ENCODE results near the gene MFGE8.
A peak's percentile ranks its signal among the peaks of the same experiment; 100 is the strongest.

MFGE8 gene

GRCh38 chr15:88950600-88951160 is 37.5 kb upstream of the MFGE8 start:
- Histone ChIP-seq H4K5ac (ENCODE audit: low read length) (no peak overlapping the region), H3K56ac (ENCODE audit: low read length) (no peak overlapping the region), H2BK5ac (ENCODE audit: low read length) (no peak overlapping the region), H2BK15ac (replicated peaks; ENCODE audit: low read depth) (no peak overlapping the region), H3K36me3 (ENCODE audit: control insufficient read depth, insufficient read depth, low read length) (no peaks in the 10 kb centered on the region), H3K79me1 (ENCODE audit: low read length) (no peaks in the 10 kb centered on the region), H3K27me3 (ENCODE audit: insufficient read depth, low read length, poor library complexity) (no peaks in the 10 kb centered on the region), H4K8ac (ENCODE audit: low read depth, low read length) (no peak overlapping the region), H3K18ac (ENCODE audit: low read length) (no peak overlapping the region), H3K23ac (ENCODE audit: low read length) (no peak overlapping the region), H3K4ac (ENCODE audit: low read depth, low read length) (no peak overlapping the region), H3K27ac (ENCODE audit: low read depth, low read length) (no peak overlapping the region), H2AK5ac (ENCODE audit: low read length) (no peak overlapping the region), H2BK120ac (ENCODE audit: low read depth, low read length) (no peak overlapping the region), H3K9ac (ENCODE audit: low read length) (no peak overlapping the region), H3K4me1 (ENCODE audit: control insufficient read depth, low read depth, low read length) (no peaks in the 10 kb centered on the region), H3K4me2 (ENCODE audit: low read length) (no peak overlapping the region), H3K79me2 (ENCODE audit: control insufficient read depth, insufficient read depth, low read length) (no peaks in the 10 kb centered on the region), H3K4me3 (ENCODE audit: low read length) (no peak overlapping the region)
- no CpG with 5 or more reads among the region's 6 CpGs for WGBS (ENCODE audit: extremely low coverage, insufficient coverage, low lambda C conversion rate)
- no peak for DNase-seq

GRCh38 chr15:88949734-88950400 is 36.7 kb upstream of the MFGE8 start:
- Histone ChIP-seq H3K79me1 (ENCODE audit: low read length) (no peaks in the 10 kb centered on the region), H3K4me2 (ENCODE audit: low read length) (no peak overlapping the region), H3K18ac (ENCODE audit: low read length) (no peak overlapping the region), H2BK15ac (replicated peaks; ENCODE audit: low read depth) (no peak overlapping the region), H3K36me3 (ENCODE audit: control insufficient read depth, insufficient read depth, low read length) (no peaks in the 10 kb centered on the region), H4K8ac (ENCODE audit: low read depth, low read length) (no peak overlapping the region), H4K5ac (ENCODE audit: low read length) (no peak overlapping the region), H2AK5ac (ENCODE audit: low read length) (no peak overlapping the region), H3K79me2 (ENCODE audit: control insufficient read depth, insufficient read depth, low read length) (no peaks in the 10 kb centered on the region), H3K4ac (ENCODE audit: low read depth, low read length) (no peak overlapping the region), H3K56ac (ENCODE audit: low read length) (no peak overlapping the region), H3K4me1 (ENCODE audit: control insufficient read depth, low read depth, low read length) (no peaks in the 10 kb centered on the region), H3K23ac (ENCODE audit: low read length) (no peak overlapping the region), H3K9ac (ENCODE audit: low read length) (no peak overlapping the region), H3K4me3 (ENCODE audit: low read length) (no peak overlapping the region), H3K27me3 (ENCODE audit: insufficient read depth, low read length, poor library complexity) (no peaks in the 10 kb centered on the region), H2BK120ac (ENCODE audit: low read depth, low read length) (no peak overlapping the region), H2BK5ac (ENCODE audit: low read length) (no peak overlapping the region), H3K27ac (ENCODE audit: low read depth, low read length) (no peak overlapping the region)
- DNase-seq, result no peak
- WGBS (ENCODE audit: extremely low coverage, insufficient coverage, low lambda C conversion rate), result no CpG with 5 or more reads among the region's 5 CpGs

GRCh38 chr15:88940110-88940675 is 27.0 kb upstream of the MFGE8 start:
- Histone ChIP-seq H3K27me3 (ENCODE audit: insufficient read depth, low read length, poor library complexity) (no peaks in the 10 kb centered on the region), H3K4ac (ENCODE audit: low read depth, low read length) (no peak overlapping the region), H2AK5ac (ENCODE audit: low read length) (no peak overlapping the region), H2BK120ac (ENCODE audit: low read depth, low read length) (no peak overlapping the region), H3K56ac (ENCODE audit: low read length) (no peak overlapping the region), H3K4me3 (ENCODE audit: low read length) (no peak overlapping the region), H3K23ac (ENCODE audit: low read length) (no peak overlapping the region), H2BK5ac (ENCODE audit: low read length) (no peak overlapping the region), H4K5ac (ENCODE audit: low read length) (no peak overlapping the region), H3K4me2 (ENCODE audit: low read length) (no peak overlapping the region), H3K36me3 (ENCODE audit: control insufficient read depth, insufficient read depth, low read length) (no peaks in the 10 kb centered on the region), H4K8ac (ENCODE audit: low read depth, low read length) (no peak overlapping the region), H3K18ac (ENCODE audit: low read length) (no peak overlapping the region), H3K79me1 (ENCODE audit: low read length) (no peaks in the 10 kb centered on the region), H3K9ac (ENCODE audit: low read length) (no peak overlapping the region), H2BK15ac (replicated peaks; ENCODE audit: low read depth) (no peak overlapping the region), H3K27ac (ENCODE audit: low read depth, low read length) (no peak overlapping the region), H3K4me1 (ENCODE audit: control insufficient read depth, low read depth, low read length) (no peaks in the 10 kb centered on the region), H3K79me2 (ENCODE audit: control insufficient read depth, insufficient read depth, low read length) (no peaks in the 10 kb centered on the region)
- no peak for DNase-seq
- WGBS (ENCODE audit: extremely low coverage, insufficient coverage, low lambda C conversion rate), result no CpG with 5 or more reads among the region's 4 CpGs

- no peak overlapping the region for H4K5ac ChIP-seq (ENCODE audit: low read length)
- no peak for DNase-seq
- no peak overlapping the region for H3K9ac ChIP-seq (ENCODE audit: low read length)
- H3K18ac ChIP-seq (ENCODE audit: low read length), result no peak overlapping the region
- H3K23ac ChIP-seq (ENCODE audit: low read length), result no peak overlapping the region
- no peak overlapping the region for H3K27ac ChIP-seq (ENCODE audit: low read depth, low read length)
- no peaks in the 10 kb centered on the region for H3K36me3 ChIP-seq (ENCODE audit: control insufficient read depth, insufficient read depth, low read length)
- no peaks in the 10 kb centered on the region for H3K79me1 ChIP-seq (ENCODE audit: low read length)
- no peaks in the 10 kb centered on the region for H3K4me1 ChIP-seq (ENCODE audit: control insufficient read depth, low read depth, low read length)
- no peak overlapping the region for H2BK5ac ChIP-seq (ENCODE audit: low read length)
- WGBS (ENCODE audit: extremely low coverage, insufficient coverage, low lambda C conversion rate), result no CpG with 5 or more reads among the region's 2 CpGs
- H2AK5ac ChIP-seq (ENCODE audit: low read length), result no peak overlapping the region
- no peak overlapping the region for H4K8ac ChIP-seq (ENCODE audit: low read depth, low read length)
- no peaks in the 10 kb centered on the region for H3K79me2 ChIP-seq (ENCODE audit: control insufficient read depth, insufficient read depth, low read length)
- no peak overlapping the region for H3K4ac ChIP-seq (ENCODE audit: low read depth, low read length)
- no peaks in the 10 kb centered on the region for H3K27me3 ChIP-seq (ENCODE audit: insufficient read depth, low read length, poor library complexity)
- no peak overlapping the region for H2BK120ac ChIP-seq (ENCODE audit: low read depth, low read length)
- H3K4me3 ChIP-seq (ENCODE audit: low read length), result no peak overlapping the region
- no peak overlapping the region for H3K56ac ChIP-seq (ENCODE audit: low read length)
- no peak overlapping the region for H2BK15ac ChIP-seq (replicated peaks; ENCODE audit: low read depth)
- H3K4me2 ChIP-seq (ENCODE audit: low read length), result no peak overlapping the region
Observed at GRCh38 chr15:88939486-88939806, 26.3 kb upstream of the MFGE8 start.

- Histone ChIP-seq H3K36me3 (ENCODE audit: control insufficient read depth, insufficient read depth, low read length) (no peaks in the 10 kb centered on the region), H2BK5ac (ENCODE audit: low read length) (no peak overlapping the region)
Observed at GRCh38 chr15:88938802-88939485, 25.8 kb upstream of the MFGE8 start.

More at GRCh38 chr15:88938802-88939485, 25.8 kb upstream of the MFGE8 start:
- no peak overlapping the region for H2BK15ac ChIP-seq (replicated peaks; ENCODE audit: low read depth)
- no peak overlapping the region for H2AK5ac ChIP-seq (ENCODE audit: low read length)
- H3K4me2 ChIP-seq (ENCODE audit: low read length), result no peak overlapping the region
- no peak overlapping the region for H2BK120ac ChIP-seq (ENCODE audit: low read depth, low read length)
- no peaks in the 10 kb centered on the region for H3K79me1 ChIP-seq (ENCODE audit: low read length)
- no peaks in the 10 kb centered on the region for H3K79me2 ChIP-seq (ENCODE audit: control insufficient read depth, insufficient read depth, low read length)
- no CpG with 5 or more reads among the region's 15 CpGs for WGBS (ENCODE audit: extremely low coverage, insufficient coverage, low lambda C conversion rate)
- no peak overlapping the region for H3K4me3 ChIP-seq (ENCODE audit: low read length)
- no peak overlapping the region for H4K5ac ChIP-seq (ENCODE audit: low read length)
- peak; percentile 28 for DNase-seq
- no peak overlapping the region for H3K9ac ChIP-seq (ENCODE audit: low read length)
- no peak overlapping the region for H3K4ac ChIP-seq (ENCODE audit: low read depth, low read length)
- H3K4me1 ChIP-seq (ENCODE audit: control insufficient read depth, low read depth, low read length), result no peaks in the 10 kb centered on the region
- H3K27me3 ChIP-seq (ENCODE audit: insufficient read depth, low read length, poor library complexity), result no peaks in the 10 kb centered on the region
- peak overlapping the region; percentile 6 for H3K18ac ChIP-seq (ENCODE audit: low read length)
- peak overlapping the region; percentile 65 for H3K56ac ChIP-seq (ENCODE audit: low read length)
- H4K8ac ChIP-seq (ENCODE audit: low read depth, low read length), result no peak overlapping the region
- H3K23ac ChIP-seq (ENCODE audit: low read length), result no peak overlapping the region
- no peak overlapping the region for H3K27ac ChIP-seq (ENCODE audit: low read depth, low read length)
